HG03521 (cell line): ENCODE results near the gene INAFM1.

ENCODE experiments used
- ATAC-seq: cut with Tn5 transposase; IDR thresholded peaks from one replicate; pipeline ENCODE4 v1.9.1; 2021; ENCODE audit warnings: mild to moderate bottlenecking, moderate library complexity; ENCODE audit not compliant: unreplicated experiment

INAFM1 gene

GRCh38 chr19:47309038-47309437 is 34.4 kb downstream of the INAFM1 start:
- ATAC-seq = no peak

DNA sequence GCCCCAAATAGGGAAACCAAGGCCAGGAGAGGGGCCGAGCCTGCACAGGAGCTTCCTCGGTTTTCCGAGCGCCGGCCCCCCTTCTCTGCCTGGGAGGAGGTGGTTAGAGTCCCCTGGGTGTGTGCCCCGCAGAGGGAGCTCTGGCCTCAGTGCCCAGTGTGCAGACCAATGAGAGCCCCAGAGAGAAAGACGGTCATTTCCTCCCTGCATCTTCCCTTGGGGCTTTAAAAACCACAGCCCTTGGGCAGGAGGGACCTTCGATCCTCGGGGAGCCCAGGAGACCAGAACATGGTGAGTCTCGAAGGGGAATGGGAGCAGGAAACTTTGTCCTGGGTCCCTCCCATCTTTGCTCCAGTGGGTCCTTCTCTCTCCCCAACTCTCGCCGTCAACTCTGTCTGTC is 34.9 kb downstream of the INAFM1 start, which contains the start of gene C5AR1:
Gene C5AR1, plus strand, starts transcription at position 254 of the 400 bp plus-strand sequence. Its CDS starts 35 bp downstream, at position 289.
- ATAC-seq = no peak

DNA sequence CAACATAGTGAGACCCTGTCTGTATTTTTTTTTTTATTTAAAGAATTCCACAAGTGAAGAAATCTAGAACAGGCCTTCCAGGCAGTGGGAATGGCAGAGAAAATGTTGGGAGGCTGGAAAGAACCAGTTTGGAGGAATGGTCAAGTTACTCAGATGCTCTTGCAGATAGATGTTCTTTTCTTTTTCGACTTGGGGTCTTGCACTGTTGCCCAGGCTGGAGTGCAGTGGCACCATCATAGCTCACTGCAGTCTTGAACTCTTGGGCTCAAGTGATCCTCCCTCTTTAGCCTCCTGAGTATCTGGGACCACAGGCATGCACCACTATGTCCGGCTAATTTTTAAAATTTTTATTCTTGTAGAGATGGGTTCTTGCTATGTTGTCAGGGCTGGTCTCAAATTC is 35.6 kb downstream of the INAFM1 start:
- no peak for ATAC-seq

GRCh38 chr19:47310819-47311218 is 36.1 kb downstream of the INAFM1 start:
- ATAC-seq = no peak

DNA sequence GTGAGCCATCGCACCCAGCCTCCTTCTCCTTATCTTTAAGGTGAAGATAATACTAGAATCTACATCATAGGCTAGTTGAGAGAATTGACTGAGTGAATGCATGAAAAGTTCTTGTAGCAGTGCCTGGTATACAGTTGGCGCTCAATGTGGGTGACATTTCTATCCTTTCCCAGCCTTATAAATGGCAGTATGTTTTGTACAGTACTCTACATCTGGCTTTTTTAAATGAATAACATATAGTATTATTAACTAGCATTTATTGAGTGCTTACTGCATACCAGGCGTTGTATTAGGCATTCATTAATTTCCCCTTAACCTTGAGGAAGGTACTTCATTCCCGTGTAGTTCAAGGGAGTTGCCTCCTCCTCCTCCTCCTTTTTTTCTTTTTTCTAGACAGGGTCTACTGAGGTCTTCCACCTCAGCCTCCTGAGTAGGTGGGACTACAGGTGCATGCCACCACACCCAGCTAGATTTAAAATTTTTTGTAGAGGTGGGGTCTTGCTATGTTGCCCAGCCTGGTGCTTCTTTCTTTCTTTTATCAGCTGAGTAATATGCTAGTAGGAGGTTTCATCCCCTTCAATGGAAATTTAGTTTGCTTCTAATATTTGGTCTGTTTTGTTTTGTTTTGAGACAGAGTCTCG is 37.8 kb downstream of the INAFM1 start:
- ATAC-seq = no peak

DNA sequence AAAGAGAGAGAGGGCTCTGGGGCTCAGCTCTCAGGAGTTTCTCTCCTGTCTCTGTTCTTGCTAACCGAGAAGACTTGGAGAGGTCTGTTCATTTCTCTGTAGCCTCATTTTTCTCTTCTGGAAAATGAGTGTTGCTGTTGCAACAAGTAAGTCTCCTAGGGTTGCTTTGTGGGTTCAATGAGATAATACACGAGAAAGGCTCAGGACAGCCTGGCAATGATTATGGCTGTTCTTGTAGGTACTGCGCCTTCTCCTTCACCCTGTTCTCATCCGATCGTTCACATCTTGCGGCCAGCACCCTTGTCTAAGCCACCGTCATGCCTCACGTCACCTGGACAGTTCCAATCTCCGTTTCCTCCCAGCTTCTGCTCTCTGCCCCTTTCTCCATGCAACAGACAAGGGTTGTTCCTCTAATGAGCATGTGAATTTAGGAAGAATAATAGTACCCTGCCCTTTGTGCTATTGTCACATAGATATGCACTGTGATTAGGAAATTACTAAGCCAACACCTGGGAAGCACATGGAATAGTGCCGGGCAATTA is 39.1 kb downstream of the INAFM1 start:
- no peak for ATAC-seq

DNA sequence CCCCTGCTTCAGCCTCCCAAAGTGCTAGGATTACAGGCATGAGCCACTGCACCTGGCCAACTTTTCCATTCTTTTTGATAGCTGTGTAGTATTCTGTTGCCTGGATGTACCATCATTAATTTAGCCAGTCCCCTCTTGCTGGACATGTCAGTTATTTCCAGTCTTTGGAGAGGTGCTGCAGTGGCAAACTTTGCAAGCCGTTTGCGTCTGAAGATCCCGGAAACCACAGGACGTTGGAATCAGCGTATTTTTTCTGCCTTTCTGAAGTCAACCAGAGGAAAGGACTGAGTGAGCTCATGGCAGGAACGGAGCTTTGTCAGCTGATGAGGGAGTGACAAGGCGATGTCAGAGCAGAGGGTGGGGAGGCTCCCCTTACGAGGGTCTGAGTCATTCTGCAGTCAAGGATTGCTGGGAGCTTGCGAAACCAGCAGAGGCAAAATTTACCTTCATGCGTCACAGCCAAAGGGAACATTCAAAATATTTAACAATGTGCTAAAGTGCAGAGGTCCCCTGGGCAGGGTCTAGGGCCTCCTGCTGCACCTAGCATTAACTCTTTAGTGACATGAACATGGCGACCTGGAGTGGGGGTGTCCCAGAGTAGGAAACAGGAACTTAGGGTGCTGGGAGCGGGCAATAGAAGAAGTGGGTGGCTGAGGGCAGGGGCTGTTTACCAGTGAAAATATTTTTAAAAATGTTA is 40.6 kb downstream of the INAFM1 start:
- ATAC-seq = no peak

DNA sequence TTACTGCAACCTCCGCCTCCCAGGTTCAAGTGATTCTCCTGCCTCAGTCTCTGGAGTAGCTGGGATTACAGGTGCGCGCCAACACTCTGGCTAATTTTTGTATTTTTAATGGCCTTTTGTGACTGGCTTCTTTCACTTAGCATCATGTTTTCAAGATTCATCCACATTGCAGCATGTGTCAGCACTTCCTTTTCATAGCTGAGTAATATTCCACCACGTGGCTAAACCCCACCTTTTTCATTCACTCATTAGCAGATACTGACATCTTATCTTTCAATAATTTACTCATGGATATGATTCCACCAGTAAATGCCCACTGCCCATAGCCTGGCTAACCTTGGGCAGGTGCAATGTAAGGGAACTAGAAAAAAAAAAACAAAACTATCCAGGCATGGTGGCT is 41.8 kb downstream of the INAFM1 start:
- no peak for ATAC-seq

DNA sequence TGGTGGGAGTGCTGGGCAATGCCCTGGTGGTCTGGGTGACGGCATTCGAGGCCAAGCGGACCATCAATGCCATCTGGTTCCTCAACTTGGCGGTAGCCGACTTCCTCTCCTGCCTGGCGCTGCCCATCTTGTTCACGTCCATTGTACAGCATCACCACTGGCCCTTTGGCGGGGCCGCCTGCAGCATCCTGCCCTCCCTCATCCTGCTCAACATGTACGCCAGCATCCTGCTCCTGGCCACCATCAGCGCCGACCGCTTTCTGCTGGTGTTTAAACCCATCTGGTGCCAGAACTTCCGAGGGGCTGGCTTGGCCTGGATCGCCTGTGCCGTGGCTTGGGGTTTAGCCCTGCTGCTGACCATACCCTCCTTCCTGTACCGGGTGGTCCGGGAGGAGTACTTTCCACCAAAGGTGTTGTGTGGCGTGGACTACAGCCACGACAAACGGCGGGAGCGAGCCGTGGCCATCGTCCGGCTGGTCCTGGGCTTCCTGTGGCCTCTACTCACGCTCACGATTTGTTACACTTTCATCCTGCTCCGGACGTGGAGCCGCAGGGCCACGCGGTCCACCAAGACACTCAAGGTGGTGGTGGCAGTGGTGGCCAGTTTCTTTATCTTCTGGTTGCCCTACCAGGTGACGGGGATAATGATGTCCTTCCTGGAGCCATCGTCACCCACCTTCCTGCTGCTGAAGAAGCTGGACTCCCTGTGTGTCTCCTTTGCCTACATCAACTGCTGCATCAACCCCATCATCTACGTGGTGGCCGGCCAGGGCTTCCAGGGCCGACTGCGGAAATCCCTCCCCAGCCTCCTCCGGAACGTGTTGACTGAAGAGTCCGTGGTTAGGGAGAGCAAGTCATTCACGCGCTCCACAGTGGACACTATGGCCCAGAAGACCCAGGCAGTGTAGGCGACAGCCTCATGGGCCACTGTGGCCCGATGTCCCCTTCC is 45.5 kb downstream of the INAFM1 start:
- ATAC-seq = no peak

DNA sequence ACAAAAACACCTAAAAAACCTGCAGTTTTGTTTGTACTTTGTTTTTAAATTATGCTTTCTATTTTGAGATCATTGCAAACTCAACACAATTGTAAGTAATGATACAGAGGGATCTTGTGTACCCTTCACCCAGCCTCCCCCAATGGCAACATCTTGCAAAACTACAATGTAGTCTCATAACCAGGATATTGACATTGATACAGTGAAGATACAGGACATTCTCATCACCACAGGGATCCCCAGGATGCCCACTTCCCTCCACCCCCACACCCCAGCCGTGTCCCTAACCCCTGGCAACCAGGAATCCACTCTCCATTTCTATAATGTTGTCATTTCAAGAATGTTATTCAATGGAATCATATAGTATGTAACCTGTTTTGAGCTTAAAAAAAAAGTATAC is 46.9 kb downstream of the INAFM1 start:
- no peak for ATAC-seq

GRCh38 chr19:47322058-47322457 is 47.4 kb downstream of the INAFM1 start:
- no peak for ATAC-seq

DNA sequence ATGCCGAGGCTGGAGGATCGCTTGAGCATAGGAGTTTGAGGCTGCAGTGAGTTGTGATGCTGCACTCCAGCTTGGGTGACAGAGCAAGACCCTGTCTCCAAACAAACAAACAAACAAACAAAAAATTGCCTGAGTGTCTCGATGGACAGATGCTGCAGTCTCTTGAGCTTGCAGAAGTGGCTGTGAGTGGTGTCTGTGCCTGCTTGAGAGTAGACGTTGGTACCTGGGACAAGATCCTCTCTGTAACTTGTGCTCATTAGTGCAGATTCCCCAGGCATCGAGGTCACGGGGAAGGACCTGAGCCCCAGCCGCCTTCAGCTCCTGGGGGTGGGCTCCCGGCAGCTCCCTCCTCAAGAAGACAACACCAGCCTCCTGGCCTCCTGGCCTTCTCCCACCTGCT is 48.7 kb downstream of the INAFM1 start:
- no peak for ATAC-seq

DNA sequence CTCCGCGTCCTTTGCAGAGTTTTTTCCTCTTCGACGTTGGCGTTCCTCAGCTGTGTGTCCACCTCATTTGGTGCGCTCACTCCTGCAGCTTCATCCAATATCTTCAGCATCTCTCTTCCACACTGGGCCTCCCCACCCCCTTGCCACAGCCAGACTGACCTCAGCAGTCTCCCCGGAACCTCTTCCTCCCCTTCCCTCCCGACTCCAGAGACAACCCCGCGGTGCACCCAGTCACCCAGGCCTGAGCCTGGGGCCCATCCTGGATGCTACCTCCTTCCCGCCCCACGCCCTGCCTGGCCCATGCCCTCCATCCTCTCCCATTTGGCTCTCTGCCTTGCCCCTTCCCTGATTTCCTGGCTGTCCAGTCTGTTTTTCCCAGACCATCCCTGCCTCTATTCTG is 49.2 kb downstream of the INAFM1 start:
- ATAC-seq = no peak

DNA sequence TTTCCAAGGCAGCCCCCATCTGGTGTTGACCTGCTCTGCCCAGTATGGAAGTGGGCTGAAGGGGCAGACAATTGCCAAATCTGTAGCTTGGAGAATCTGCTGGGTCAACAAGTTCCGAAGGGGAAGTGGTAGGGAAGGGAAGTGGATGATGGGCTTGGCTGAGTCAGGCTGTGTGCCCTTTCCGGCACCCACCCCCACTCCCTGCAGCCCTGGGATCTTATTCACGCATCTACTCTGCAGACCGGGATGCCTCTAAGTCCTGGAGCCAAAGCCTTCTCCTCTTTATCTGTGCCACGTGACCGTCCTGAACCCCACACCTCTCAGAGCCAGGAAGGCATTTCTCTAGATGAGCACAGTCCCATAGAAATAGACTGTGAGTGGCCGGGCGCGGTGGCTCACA is 49.8 kb downstream of the INAFM1 start:
- ATAC-seq = no peak
